ENCODE results near the gene ALCAM.
"Not testable (repeated sequence)": the region's sequence is repeated elsewhere in the genome, so short reads cannot be mapped to it uniquely, and the experiment has no call there.

The ALCAM gene

GRCh38 chr3:105594219-105594618, 227.5 kb downstream of the ALCAM start:
- H3K9me3 ChIP-seq (ENCODE audit: control insufficient read depth, low read length), result no peaks in the 10 kb centered on the region
- no peak overlapping the region for H3K27ac ChIP-seq (ENCODE audit: insufficient read depth, low read length, poor library complexity, severe bottlenecking)
- no peaks in the 10 kb centered on the region for H3K27me3 ChIP-seq (replicated peaks; ENCODE audit: control insufficient read depth, insufficient read depth, low read length, poor library complexity, severe bottlenecking)
- no peak overlapping the region for H3K4me3 ChIP-seq (ENCODE audit: insufficient read depth, low read depth, low read length, poor library complexity, severe bottlenecking)
- H3K36me3 ChIP-seq (ENCODE audit: control insufficient read depth, insufficient read depth, low read length), result no peaks in the 10 kb centered on the region
- DNase-seq, result no peak
- H3K4me1 ChIP-seq (ENCODE audit: control insufficient read depth, insufficient read depth, low read length, poor library complexity, severe bottlenecking), result no peaks in the 10 kb centered on the region

DNA sequence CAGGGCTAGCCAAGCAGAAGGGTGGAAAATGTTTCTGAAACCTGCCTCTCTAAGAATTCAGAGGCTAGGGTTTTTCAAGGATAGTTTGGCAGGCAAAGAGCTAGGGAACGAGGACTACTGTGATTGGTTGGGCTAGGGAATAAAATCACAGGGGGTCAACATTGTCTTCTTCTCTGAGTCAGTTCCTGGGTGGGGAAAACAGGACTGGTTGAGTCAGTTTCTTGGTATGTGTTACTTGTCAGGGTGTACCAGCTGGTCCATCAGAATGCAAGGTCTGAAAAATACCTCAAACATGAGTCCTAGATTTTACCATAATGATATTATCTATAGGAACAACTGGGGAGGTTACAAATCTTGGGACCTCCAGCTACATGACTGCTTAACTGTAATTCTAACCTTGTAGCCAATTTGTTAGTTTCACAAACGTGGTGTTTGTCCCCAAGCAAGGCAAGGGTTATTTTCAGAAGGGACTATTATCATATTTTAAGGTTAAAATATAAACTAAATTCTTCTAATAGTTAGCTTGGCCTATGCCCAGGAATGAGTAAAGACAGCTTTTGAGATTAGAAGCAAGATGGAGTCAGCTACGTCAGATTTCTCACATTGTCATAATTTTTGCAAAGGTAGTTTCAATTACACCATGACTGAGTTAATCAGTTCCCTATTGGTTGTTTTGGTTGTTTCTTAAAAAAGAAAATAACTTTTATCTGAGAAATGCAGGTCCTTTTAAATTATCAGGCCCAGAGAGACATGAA, 231.5 kb downstream of the ALCAM start:
- H3K36me3 ChIP-seq (ENCODE audit: control insufficient read depth, insufficient read depth, low read length), result no peaks in the 10 kb centered on the region
- no peak for DNase-seq
- H3K4me1 ChIP-seq (ENCODE audit: control insufficient read depth, insufficient read depth, low read length, poor library complexity, severe bottlenecking), result no peaks in the 10 kb centered on the region
- H3K27me3 ChIP-seq (replicated peaks; ENCODE audit: control insufficient read depth, insufficient read depth, low read length, poor library complexity, severe bottlenecking), result no peaks in the 10 kb centered on the region
- no peaks in the 10 kb centered on the region for H3K9me3 ChIP-seq (ENCODE audit: control insufficient read depth, low read length)
- no peak overlapping the region for H3K27ac ChIP-seq (ENCODE audit: insufficient read depth, low read length, poor library complexity, severe bottlenecking)
- H3K4me3 ChIP-seq (ENCODE audit: insufficient read depth, low read depth, low read length, poor library complexity, severe bottlenecking), result no peak overlapping the region

- no peaks in the 10 kb centered on the region for H3K36me3 ChIP-seq (ENCODE audit: control insufficient read depth, insufficient read depth, low read length)
- no peaks in the 10 kb centered on the region for H3K4me1 ChIP-seq (ENCODE audit: control insufficient read depth, insufficient read depth, low read length, poor library complexity, severe bottlenecking)
- no peak overlapping the region for H3K27ac ChIP-seq (ENCODE audit: insufficient read depth, low read length, poor library complexity, severe bottlenecking)
- H3K27me3 ChIP-seq (replicated peaks; ENCODE audit: control insufficient read depth, insufficient read depth, low read length, poor library complexity, severe bottlenecking), result no peaks in the 10 kb centered on the region
- no peaks in the 10 kb centered on the region for H3K9me3 ChIP-seq (ENCODE audit: control insufficient read depth, low read length)
- no peak for DNase-seq
- no peak overlapping the region for H3K4me3 ChIP-seq (ENCODE audit: insufficient read depth, low read depth, low read length, poor library complexity, severe bottlenecking)
Observed at GRCh38 chr3:105599350-105599749, 232.6 kb downstream of the ALCAM start.

GRCh38 chr3:105601756-105602155, 235.0 kb downstream of the ALCAM start:
- H3K36me3 ChIP-seq (ENCODE audit: control insufficient read depth, insufficient read depth, low read length); H3K27me3 ChIP-seq (replicated peaks; ENCODE audit: control insufficient read depth, insufficient read depth, low read length, poor library complexity, severe bottlenecking); H3K9me3 ChIP-seq (ENCODE audit: control insufficient read depth, low read length); DNase-seq; H3K4me3 ChIP-seq (ENCODE audit: insufficient read depth, low read depth, low read length, poor library complexity, severe bottlenecking); H3K4me1 ChIP-seq (ENCODE audit: control insufficient read depth, insufficient read depth, low read length, poor library complexity, severe bottlenecking); H3K27ac ChIP-seq (ENCODE audit: insufficient read depth, low read length, poor library complexity, severe bottlenecking): not testable (repeated sequence)

DNA sequence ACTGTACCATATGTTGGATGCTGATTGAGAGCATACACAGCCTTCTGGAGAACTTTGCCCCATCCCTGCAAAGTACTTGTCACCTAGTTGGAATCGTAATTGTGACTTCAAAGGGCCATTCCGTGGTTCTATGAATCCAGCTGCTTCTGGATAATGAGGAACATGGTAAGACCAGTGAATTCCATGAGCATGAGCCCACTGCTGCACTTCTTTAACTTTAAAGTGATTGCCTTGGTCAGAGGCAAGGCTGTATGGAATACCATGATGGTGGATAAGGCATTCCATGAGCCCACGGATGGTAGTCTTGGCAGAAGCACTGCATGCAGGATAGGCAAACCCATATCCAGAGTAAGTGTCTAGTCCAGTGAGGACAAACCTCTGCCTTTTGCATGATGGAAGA, 235.6 kb downstream of the ALCAM start:
- not testable (repeated sequence) for DNase-seq; H3K36me3 ChIP-seq (ENCODE audit: control insufficient read depth, insufficient read depth, low read length); H3K27me3 ChIP-seq (replicated peaks; ENCODE audit: control insufficient read depth, insufficient read depth, low read length, poor library complexity, severe bottlenecking); H3K4me3 ChIP-seq (ENCODE audit: insufficient read depth, low read depth, low read length, poor library complexity, severe bottlenecking); H3K4me1 ChIP-seq (ENCODE audit: control insufficient read depth, insufficient read depth, low read length, poor library complexity, severe bottlenecking); H3K27ac ChIP-seq (ENCODE audit: insufficient read depth, low read length, poor library complexity, severe bottlenecking); H3K9me3 ChIP-seq (ENCODE audit: control insufficient read depth, low read length)

DNA sequence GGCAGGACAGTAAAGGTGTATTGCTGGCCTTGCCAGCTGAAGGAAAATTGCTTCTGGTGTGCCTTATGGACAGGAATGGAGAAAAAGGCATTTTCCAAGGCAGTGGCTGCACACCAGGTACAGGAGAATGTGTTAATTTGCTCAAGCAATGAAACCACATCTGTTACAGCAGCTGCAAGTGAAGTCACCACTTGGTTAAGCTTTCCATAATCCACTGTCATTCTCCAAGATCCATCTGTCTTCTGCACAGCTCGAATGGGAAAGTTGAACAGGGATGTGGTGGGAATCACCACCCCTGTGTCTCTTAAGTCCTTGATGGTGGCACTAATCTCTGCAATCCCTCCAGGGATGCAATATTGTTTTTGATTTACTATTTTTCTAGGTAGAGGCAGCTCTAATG, 236.8 kb downstream of the ALCAM start:
- not testable (repeated sequence) for DNase-seq; H3K36me3 ChIP-seq (ENCODE audit: control insufficient read depth, insufficient read depth, low read length); H3K4me1 ChIP-seq (ENCODE audit: control insufficient read depth, insufficient read depth, low read length, poor library complexity, severe bottlenecking); H3K4me3 ChIP-seq (ENCODE audit: insufficient read depth, low read depth, low read length, poor library complexity, severe bottlenecking); H3K27ac ChIP-seq (ENCODE audit: insufficient read depth, low read length, poor library complexity, severe bottlenecking); H3K9me3 ChIP-seq (ENCODE audit: control insufficient read depth, low read length); H3K27me3 ChIP-seq (replicated peaks; ENCODE audit: control insufficient read depth, insufficient read depth, low read length, poor library complexity, severe bottlenecking)

- Histone ChIP-seq H3K4me1 (ENCODE audit: control insufficient read depth, insufficient read depth, low read length, poor library complexity, severe bottlenecking) (no peaks in the 10 kb centered on the region), H3K27ac (ENCODE audit: insufficient read depth, low read length, poor library complexity, severe bottlenecking) (no peak overlapping the region), H3K4me3 (ENCODE audit: insufficient read depth, low read depth, low read length, poor library complexity, severe bottlenecking) (no peak overlapping the region), H3K36me3 (ENCODE audit: control insufficient read depth, insufficient read depth, low read length) (no peaks in the 10 kb centered on the region), H3K9me3 (ENCODE audit: control insufficient read depth, low read length) (no peaks in the 10 kb centered on the region), H3K27me3 (replicated peaks; ENCODE audit: control insufficient read depth, insufficient read depth, low read length, poor library complexity, severe bottlenecking) (no peaks in the 10 kb centered on the region)
- no peak for DNase-seq
Observed at GRCh38 chr3:105606016-105606415, 239.3 kb downstream of the ALCAM start.

- Histone ChIP-seq H3K36me3 (ENCODE audit: control insufficient read depth, insufficient read depth, low read length) (no peaks in the 10 kb centered on the region), H3K4me3 (ENCODE audit: insufficient read depth, low read depth, low read length, poor library complexity, severe bottlenecking) (no peak overlapping the region), H3K27ac (ENCODE audit: insufficient read depth, low read length, poor library complexity, severe bottlenecking) (no peak overlapping the region), H3K27me3 (replicated peaks; ENCODE audit: control insufficient read depth, insufficient read depth, low read length, poor library complexity, severe bottlenecking) (no peaks in the 10 kb centered on the region), H3K9me3 (ENCODE audit: control insufficient read depth, low read length) (no peaks in the 10 kb centered on the region), H3K4me1 (ENCODE audit: control insufficient read depth, insufficient read depth, low read length, poor library complexity, severe bottlenecking) (no peaks in the 10 kb centered on the region)
- DNase-seq, result no peak
Observed at GRCh38 chr3:105608623-105609022, 241.9 kb downstream of the ALCAM start.

DNA sequence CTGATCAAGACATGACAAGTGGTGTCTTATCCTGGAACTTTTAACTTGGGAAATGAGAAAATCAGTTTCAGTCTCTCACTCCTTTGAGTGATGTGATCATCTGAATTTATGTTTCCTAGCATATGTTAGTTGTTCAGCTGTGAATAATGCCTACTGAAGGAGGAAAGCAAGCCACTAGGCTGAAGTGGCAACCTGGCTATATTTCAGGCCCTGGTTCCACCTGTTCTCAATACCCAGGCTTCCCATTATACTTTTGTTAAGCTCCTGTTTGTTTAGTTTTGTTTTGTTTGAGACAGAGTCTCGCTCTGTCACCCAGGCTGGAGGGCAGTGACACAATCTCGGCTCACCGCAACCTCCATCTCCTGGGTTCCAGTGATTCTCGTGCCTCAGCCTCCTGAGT, 243.8 kb downstream of the ALCAM start:
- no peak for DNase-seq
- H3K36me3 ChIP-seq (ENCODE audit: control insufficient read depth, insufficient read depth, low read length), result no peaks in the 10 kb centered on the region
- no peak overlapping the region for H3K27ac ChIP-seq (ENCODE audit: insufficient read depth, low read length, poor library complexity, severe bottlenecking)
- H3K27me3 ChIP-seq (replicated peaks; ENCODE audit: control insufficient read depth, insufficient read depth, low read length, poor library complexity, severe bottlenecking), result no peaks in the 10 kb centered on the region
- no peak overlapping the region for H3K4me3 ChIP-seq (ENCODE audit: insufficient read depth, low read depth, low read length, poor library complexity, severe bottlenecking)
- no peaks in the 10 kb centered on the region for H3K4me1 ChIP-seq (ENCODE audit: control insufficient read depth, insufficient read depth, low read length, poor library complexity, severe bottlenecking)
- no peaks in the 10 kb centered on the region for H3K9me3 ChIP-seq (ENCODE audit: control insufficient read depth, low read length)

- Histone ChIP-seq H3K27ac (ENCODE audit: insufficient read depth, low read length, poor library complexity, severe bottlenecking) (no peak overlapping the region), H3K4me3 (ENCODE audit: insufficient read depth, low read depth, low read length, poor library complexity, severe bottlenecking) (no peak overlapping the region), H3K36me3 (ENCODE audit: control insufficient read depth, insufficient read depth, low read length) (no peaks in the 10 kb centered on the region), H3K4me1 (ENCODE audit: control insufficient read depth, insufficient read depth, low read length, poor library complexity, severe bottlenecking) (no peaks in the 10 kb centered on the region), H3K9me3 (ENCODE audit: control insufficient read depth, low read length) (no peaks in the 10 kb centered on the region), H3K27me3 (replicated peaks; ENCODE audit: control insufficient read depth, insufficient read depth, low read length, poor library complexity, severe bottlenecking) (no peaks in the 10 kb centered on the region)
- DNase-seq, result no peak
Observed at GRCh38 chr3:105611304-105612192, 244.8 kb downstream of the ALCAM start.

Measured in effector memory CD4-positive, alpha-beta T cell (primary cell).